Activated CD8-positive, alpha-beta T cell treated with anti-CD3 and anti-CD28 coated beads for 36 hours (primary cell): ENCODE results near the gene MORN5. TPM values are rescaled to one million over a fixed set of nuclear protein-coding genes. Genes with fewer than 3 reads are reported as not detected.

Experiments
- ATAC-seq: fragments of 200-7000 bp; cut with Tn5 transposase; one replicate; pipeline ENCODE4 v1.10.0; 2021; ENCODE audit warnings: mild to moderate bottlenecking, moderate library complexity
- CTCF ChIA-PET: fragments of 350-600 bp; sonication (Branson Sonifier 250); formaldehyde crosslinking; loops from one replicate; lab custom pipeline; 2021; ENCODE audit warnings: antibody characterized with exemption; lab: Charles Lee
- POLR2A ChIA-PET: fragments of 350-600 bp; sonication (Branson Sonifier 250); formaldehyde crosslinking; loops from one replicate; lab custom pipeline; 2021; ENCODE audit warnings: antibody characterized with exemption; lab: Charles Lee
- DNase-seq: peaks from one replicate; pipeline ENCODE4 v3.0.0-alpha.2; 2020
- H3K27ac Mint-ChIP-seq: one replicate; pipeline ENCODE4 v1.8.0; 2021; ENCODE audit warnings: mild to moderate bottlenecking, mixed read lengths
- H3K27me3 Mint-ChIP-seq: one replicate; pipeline ENCODE4 v1.8.0; 2021; ENCODE audit warnings: mixed read lengths
- H3K36me3 Mint-ChIP-seq: one replicate; pipeline ENCODE4 v1.8.0; 2021; ENCODE audit warnings: low read depth, mixed read lengths
- H3K4me1 Mint-ChIP-seq: one replicate; pipeline ENCODE4 v1.8.0; 2021; ENCODE audit warnings: low read depth, mixed read lengths
- H3K4me3 Mint-ChIP-seq: one replicate; pipeline ENCODE4 v1.8.0; 2021; ENCODE audit warnings: mild to moderate bottlenecking, moderate library complexity, mixed read lengths
- H3K9me3 Mint-ChIP-seq: one replicate; pipeline ENCODE4 v1.8.0; 2021; ENCODE audit warnings: mixed read lengths
- CTCF ChIP-seq: fragments of 200-600 bp; IDR thresholded peaks from one replicate; pipeline ENCODE4 v1.8.0; 2022; ENCODE audit warnings: antibody characterized with exemption, mild to moderate bottlenecking
- intact Hi-C: fragments of 100-400 bp; cut with micrococcal nuclease; formaldehyde crosslinking; loops from one replicate; pipeline ENCODE4 v1.10.0; 2022
- total RNA-seq, 2 experiments: library from RNA; stranded (reverse); gene quantifications; one replicate each; pipeline ENCODE4 v1.2.3, GENCODE V29; 2021

MORN5 gene
- total RNA-seq, 2 experiments from 2014 or later: not detected

GRCh38 chr9:122215663-122216062, 56.0 kb downstream of the MORN5 start:
- H3K27me3 Mint-ChIP-seq: peaks cover 79% of the 10 kb centered on the region
- H3K4me3 Mint-ChIP-seq: no peak overlapping the region
- DNase-seq: no peak
- no peak for TF ChIP-seq CTCF
- ChIA-PET CTCF (interaction anchor here (0.9 to 1.4 kb wide), 2 partner anchors 91 to 116 kb away, joined by 4 to 7 read pairs; no protein-coding TSS in a partner anchor), POLR2A (interaction anchor here (0.6 kb wide), 1 partner anchor 44 kb away, joined by 3 read pairs; no protein-coding TSS in a partner anchor)
- H3K4me1 Mint-ChIP-seq: peaks cover 28% of the 10 kb centered on the region
- ATAC-seq: no peak
- intact Hi-C loops: no loop called here
- no peaks in the 10 kb centered on the region for H3K36me3 Mint-ChIP-seq
- no peak overlapping the region for H3K27ac Mint-ChIP-seq
- no peaks in the 10 kb centered on the region for H3K9me3 Mint-ChIP-seq

- no peak for DNase-seq
- Mint-ChIP-seq H3K36me3 (no peaks in the 10 kb centered on the region), H3K4me1 (peaks cover 28% of the 10 kb centered on the region), H3K27ac (no peak overlapping the region), H3K4me3 (no peak overlapping the region), H3K9me3 (no peaks in the 10 kb centered on the region), H3K27me3 (peaks cover 81% of the 10 kb centered on the region)
- CTCF ChIA-PET: interaction anchor here (0.9 to 1.4 kb wide), 2 partner anchors 91 to 117 kb away, joined by 4 to 7 read pairs; no protein-coding TSS in a partner anchor
- ATAC-seq: no peak
- intact Hi-C loops: no loop called here
- TF ChIP-seq CTCF: no peak
- POLR2A ChIA-PET: interaction anchor here (0.7 to 1.4 kb wide), 2 partner anchors 10 to 93 kb away, joined by 3 to 4 read pairs; no protein-coding TSS in a partner anchor
Measured at GRCh38 chr9:122216138-122216797, 56.6 kb downstream of the MORN5 start.

DNA sequence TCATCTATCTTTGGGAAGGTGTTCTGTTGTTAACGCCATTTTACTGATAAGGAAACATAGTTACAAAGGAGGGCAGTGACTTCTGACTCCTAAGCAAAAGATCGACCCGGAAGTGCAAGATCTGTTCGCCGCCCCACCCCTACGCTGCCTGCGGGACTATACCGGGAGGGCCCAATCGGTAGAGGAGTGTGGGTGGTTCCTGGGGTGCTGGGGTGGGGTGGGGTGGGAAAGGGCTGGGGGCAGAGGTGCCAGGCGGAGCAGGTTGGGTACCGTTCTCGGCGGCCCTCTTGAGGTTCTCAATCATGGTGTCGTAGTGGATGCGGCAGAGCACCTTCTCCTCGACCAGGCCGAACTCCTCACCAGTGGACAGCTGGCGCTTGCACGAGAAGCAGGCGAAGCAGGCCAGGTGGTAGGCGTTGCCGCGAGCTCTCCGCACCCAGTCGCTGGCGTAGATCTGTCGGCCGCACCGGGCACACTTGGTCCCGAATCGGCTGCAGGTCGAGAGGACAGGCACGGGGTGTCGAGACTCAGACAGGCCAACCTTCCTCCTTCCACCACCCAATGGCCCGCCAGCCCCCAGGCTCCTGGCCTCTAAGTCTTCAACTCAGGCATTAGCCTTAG, 57.2 kb downstream of the MORN5 start:
- CTCF ChIA-PET: no interaction called here

GRCh38 chr9:122217640-122218039, 57.9 kb downstream of the MORN5 start:
- DNase-seq (no peak), ATAC-seq (no peak)
- Mint-ChIP-seq H3K4me3 (no peak overlapping the region), H3K9me3 (no peaks in the 10 kb centered on the region), H3K27me3 (peaks cover 81% of the 10 kb centered on the region), H3K27ac (no peak overlapping the region), H3K36me3 (no peaks in the 10 kb centered on the region), H3K4me1 (peaks cover 28% of the 10 kb centered on the region)
- intact Hi-C loops: no loop called here
- CTCF ChIA-PET: interaction anchor here (0.8 kb wide), 1 partner anchor 133 kb away, joined by 3 read pairs; no protein-coding TSS in a partner anchor
- no peak for TF ChIP-seq CTCF
- POLR2A ChIA-PET: no interaction called here

More for the DNA sequence above, 57.2 kb downstream of the MORN5 start:
- Mint-ChIP-seq H3K4me3 (no peak overlapping the region), H3K36me3 (no peaks in the 10 kb centered on the region), H3K9me3 (no peaks in the 10 kb centered on the region), H3K4me1 (peaks cover 28% of the 10 kb centered on the region), H3K27ac (no peak overlapping the region), H3K27me3 (peaks cover 82% of the 10 kb centered on the region)
- DNase-seq (no peak), ATAC-seq (no peak)
- TF ChIP-seq CTCF: no peak
- POLR2A ChIA-PET: interaction anchor here (0.7 to 1.4 kb wide), 2 partner anchors 9 to 94 kb away, joined by 3 to 4 read pairs; no protein-coding TSS in a partner anchor
- intact Hi-C loops: no loop called here
